ENCODE measurements around the gene NPHS1.
"Not testable (repeated sequence)": the region's sequence is repeated elsewhere in the genome, so short reads cannot be mapped to it uniquely, and the experiment has no call there.

NPHS1 gene

GRCh38 chr19:35851213-35852028, 883 bp downstream of the NPHS1 start:
- peaks cover 76% of the 10 kb centered on the region for H3K27me3 Mint-ChIP-seq
- no peak overlapping the region for H3K27ac Mint-ChIP-seq
- no peak overlapping the region for H3K4me3 Mint-ChIP-seq
- no peaks in the 10 kb centered on the region for H3K4me1 Mint-ChIP-seq (ENCODE audit: low read depth)
- H3K9me3 Mint-ChIP-seq = no peaks in the 10 kb centered on the region
- intact Hi-C loops (cut with micrococcal nuclease) = no loop called here
- H3K36me3 Mint-ChIP-seq (ENCODE audit: low read depth) = no peaks in the 10 kb centered on the region

GRCh38 chr19:35848919-35849505, 3.3 kb downstream of the NPHS1 start:
- Mint-ChIP-seq H3K36me3 (ENCODE audit: low read depth) (no peaks in the 10 kb centered on the region), H3K27ac (no peak overlapping the region), H3K4me3 (no peak overlapping the region), H3K9me3 (no peaks in the 10 kb centered on the region), H3K4me1 (ENCODE audit: low read depth) (peaks cover 15% of the 10 kb centered on the region), H3K27me3 (peaks cover 77% of the 10 kb centered on the region)
- intact Hi-C loops (cut with micrococcal nuclease) = no loop called here

- Mint-ChIP-seq H3K4me3 (no peak overlapping the region), H3K36me3 (ENCODE audit: low read depth) (no peaks in the 10 kb centered on the region), H3K9me3 (no peaks in the 10 kb centered on the region), H3K4me1 (ENCODE audit: low read depth) (peaks cover 16% of the 10 kb centered on the region), H3K27ac (no peak overlapping the region), H3K27me3 (peaks cover 82% of the 10 kb centered on the region)
- intact Hi-C loops (cut with micrococcal nuclease) = no loop called here
Observed at GRCh38 chr19:35848486-35848885, 3.8 kb downstream of the NPHS1 start.

- intact Hi-C loops (cut with micrococcal nuclease) = no loop called here
Observed at GRCh38 chr19:35847911-35848310, 4.4 kb downstream of the NPHS1 start.

GRCh38 chr19:35846038-35846668, 6.2 kb downstream of the NPHS1 start:
- Mint-ChIP-seq H3K9me3 (no peaks in the 10 kb centered on the region), H3K4me3 (no peak overlapping the region)

More at GRCh38 chr19:35847911-35848310, 4.4 kb downstream of the NPHS1 start:
- H3K27ac Mint-ChIP-seq = no peak overlapping the region
- no peaks in the 10 kb centered on the region for H3K36me3 Mint-ChIP-seq (ENCODE audit: low read depth)
- peaks cover 16% of the 10 kb centered on the region for H3K4me1 Mint-ChIP-seq (ENCODE audit: low read depth)
- H3K9me3 Mint-ChIP-seq = no peaks in the 10 kb centered on the region
- H3K4me3 Mint-ChIP-seq = no peak overlapping the region
- H3K27me3 Mint-ChIP-seq = peaks cover 82% of the 10 kb centered on the region

GRCh38 chr19:35845215-35846037, 6.9 kb downstream of the NPHS1 start:
- H3K27me3 Mint-ChIP-seq = peaks cover 64% of the 10 kb centered on the region

More at GRCh38 chr19:35846038-35846668, 6.2 kb downstream of the NPHS1 start:
- intact Hi-C loops (cut with micrococcal nuclease) = no loop called here
- Mint-ChIP-seq H3K27me3 (peaks cover 71% of the 10 kb centered on the region), H3K4me1 (ENCODE audit: low read depth) (peaks cover 16% of the 10 kb centered on the region), H3K27ac (no peak overlapping the region), H3K36me3 (ENCODE audit: low read depth) (no peaks in the 10 kb centered on the region)

GRCh38 chr19:35844482-35845214, 7.7 kb downstream of the NPHS1 start:
- Mint-ChIP-seq H3K27ac (no peak overlapping the region), H3K4me1 (ENCODE audit: low read depth) (peaks cover 16% of the 10 kb centered on the region), H3K9me3 (no peaks in the 10 kb centered on the region), H3K27me3 (peaks cover 64% of the 10 kb centered on the region), H3K4me3 (peak overlapping the region; percentile 62), H3K36me3 (ENCODE audit: low read depth) (no peaks in the 10 kb centered on the region)
- intact Hi-C loops (cut with micrococcal nuclease) = no loop called here

More at GRCh38 chr19:35845215-35846037, 6.9 kb downstream of the NPHS1 start:
- intact Hi-C loops (cut with micrococcal nuclease) = no loop called here
- Mint-ChIP-seq H3K9me3 (no peaks in the 10 kb centered on the region), H3K36me3 (ENCODE audit: low read depth) (no peaks in the 10 kb centered on the region), H3K4me3 (peak overlapping the region; percentile 62), H3K4me1 (ENCODE audit: low read depth) (peaks cover 16% of the 10 kb centered on the region), H3K27ac (no peak overlapping the region)

GRCh38 chr19:35843676-35844481, 8.4 kb downstream of the NPHS1 start:
- peaks cover 16% of the 10 kb centered on the region for H3K4me1 Mint-ChIP-seq (ENCODE audit: low read depth)
- H3K27ac Mint-ChIP-seq = no peak overlapping the region
- H3K9me3 Mint-ChIP-seq = no peaks in the 10 kb centered on the region
- H3K4me3 Mint-ChIP-seq = no peak overlapping the region
- peaks cover 60% of the 10 kb centered on the region for H3K27me3 Mint-ChIP-seq
- intact Hi-C loops (cut with micrococcal nuclease) = no loop called here
- H3K36me3 Mint-ChIP-seq (ENCODE audit: low read depth) = no peaks in the 10 kb centered on the region

- H3K4me1 Mint-ChIP-seq (ENCODE audit: low read depth) = peaks cover 16% of the 10 kb centered on the region
- H3K27ac Mint-ChIP-seq = no peak overlapping the region
- intact Hi-C loops (cut with micrococcal nuclease) = no loop called here
- no peaks in the 10 kb centered on the region for H3K9me3 Mint-ChIP-seq
- peaks cover 50% of the 10 kb centered on the region for H3K27me3 Mint-ChIP-seq
- no peaks in the 10 kb centered on the region for H3K36me3 Mint-ChIP-seq (ENCODE audit: low read depth)
- no peak overlapping the region for H3K4me3 Mint-ChIP-seq
Observed at GRCh38 chr19:35842666-35843272, 9.5 kb downstream of the NPHS1 start.

- intact Hi-C loops (cut with micrococcal nuclease) = no loop called here
- peaks cover 49% of the 10 kb centered on the region for H3K27me3 Mint-ChIP-seq
- H3K4me1 Mint-ChIP-seq (ENCODE audit: low read depth) = peaks cover 16% of the 10 kb centered on the region
- no peaks in the 10 kb centered on the region for H3K9me3 Mint-ChIP-seq
- H3K4me3 Mint-ChIP-seq = no peak overlapping the region
- no peak overlapping the region for H3K27ac Mint-ChIP-seq
- no peaks in the 10 kb centered on the region for H3K36me3 Mint-ChIP-seq (ENCODE audit: low read depth)
Observed at GRCh38 chr19:35841961-35842595, 10.2 kb downstream of the NPHS1 start.

GRCh38 chr19:35836096-35836495, 16.2 kb downstream of the NPHS1 start:
- H3K4me1 Mint-ChIP-seq (ENCODE audit: low read depth); intact Hi-C loops (cut with micrococcal nuclease); H3K27ac Mint-ChIP-seq; H3K9me3 Mint-ChIP-seq; H3K4me3 Mint-ChIP-seq; H3K36me3 Mint-ChIP-seq (ENCODE audit: low read depth): not testable (repeated sequence)
- peaks cover 22% of the 10 kb centered on the region for H3K27me3 Mint-ChIP-seq

GRCh38 chr19:35833972-35834371, 18.3 kb downstream of the NPHS1 start:
- Mint-ChIP-seq H3K36me3 (ENCODE audit: low read depth) (no peaks in the 10 kb centered on the region), H3K27me3 (peaks cover 24% of the 10 kb centered on the region), H3K27ac (no peak overlapping the region), H3K9me3 (no peaks in the 10 kb centered on the region), H3K4me1 (ENCODE audit: low read depth) (no peaks in the 10 kb centered on the region), H3K4me3 (no peak overlapping the region)
- intact Hi-C loops (cut with micrococcal nuclease) = no loop called here
